Hepatocyte (in vitro differentiated cells): Measurements from ENCODE around the gene GATAD2A.
A peak's percentile ranks its signal among the peaks of the same experiment; 100 is the strongest.

ENCODE experiments used
- EZH2 ChIP-seq: fragments of 200-600 bp; sonication (generic); IDR thresholded peaks from 2 replicates; pipeline ENCODE4 v1.6.1; 2016; ENCODE audit warnings: antibody characterized with exemption, mild to moderate bottlenecking, borderline replicate concordance
- EZH2phosphoT487 ChIP-seq: fragments of 200-600 bp; sonication (generic); IDR thresholded peaks from one replicate; pipeline ENCODE4 v1.6.1; 2018; ENCODE audit warnings: antibody characterized with exemption, mild to moderate bottlenecking, low read depth, moderate library complexity; ENCODE audit not compliant: unreplicated experiment, severe bottlenecking
- TF ChIP-seq, protein P1 (sequence below): fragments of 200-600 bp; sonication (generic); IDR thresholded peaks from 2 replicates; pipeline ENCODE4 v1.5.1; 2016; ENCODE audit warnings: antibody characterized with exemption, mild to moderate bottlenecking; ENCODE audit not compliant: poor library complexity

DNA sequence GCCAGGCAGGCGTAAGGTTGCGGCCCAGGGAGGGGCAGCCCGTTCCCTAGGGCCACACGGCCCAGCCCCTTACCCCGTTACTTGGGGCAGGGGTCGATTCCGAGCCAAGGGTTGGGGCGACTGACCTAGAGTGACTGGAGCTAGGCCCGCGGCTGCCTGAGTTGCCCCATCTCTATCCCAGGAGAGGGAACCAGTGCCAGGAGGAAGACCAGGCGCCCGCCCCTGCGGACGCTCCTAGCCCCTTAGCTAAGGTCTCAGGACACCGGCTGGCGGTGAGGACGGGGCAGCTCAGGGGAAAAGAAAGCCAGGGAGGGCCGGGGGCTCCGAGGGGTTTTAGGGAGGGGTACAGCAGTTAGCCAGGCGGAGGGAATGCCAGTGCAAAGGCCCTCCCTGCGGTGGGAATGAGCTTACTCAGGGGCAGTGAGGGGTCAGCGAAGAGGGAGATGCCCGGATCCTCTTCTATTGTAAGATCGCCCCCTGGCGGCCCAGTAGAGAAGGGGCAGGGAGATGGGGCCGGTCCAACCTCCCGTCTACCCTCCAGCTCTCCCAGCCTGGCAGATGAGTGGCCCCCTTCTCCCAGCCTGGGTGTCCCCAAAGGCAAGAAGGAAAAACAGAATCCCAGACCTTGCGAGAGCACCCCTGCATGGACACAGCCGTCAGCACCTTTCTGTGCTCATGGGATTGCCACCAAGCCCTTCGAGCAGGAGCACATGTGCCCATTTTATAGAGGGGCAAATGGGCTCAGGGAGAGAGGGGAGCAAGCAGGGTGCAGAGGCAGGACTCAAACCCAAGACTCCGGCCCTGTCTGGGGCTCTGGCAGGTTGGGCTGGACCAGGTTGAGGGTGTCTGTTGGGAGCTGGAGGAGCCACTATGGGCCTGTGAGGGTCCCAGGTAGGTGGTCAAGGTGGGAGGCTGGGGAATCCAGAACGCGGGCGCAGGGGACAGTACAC is 148.9 kb downstream of the GATAD2A start:
- TF ChIP-seq, protein P1, sequence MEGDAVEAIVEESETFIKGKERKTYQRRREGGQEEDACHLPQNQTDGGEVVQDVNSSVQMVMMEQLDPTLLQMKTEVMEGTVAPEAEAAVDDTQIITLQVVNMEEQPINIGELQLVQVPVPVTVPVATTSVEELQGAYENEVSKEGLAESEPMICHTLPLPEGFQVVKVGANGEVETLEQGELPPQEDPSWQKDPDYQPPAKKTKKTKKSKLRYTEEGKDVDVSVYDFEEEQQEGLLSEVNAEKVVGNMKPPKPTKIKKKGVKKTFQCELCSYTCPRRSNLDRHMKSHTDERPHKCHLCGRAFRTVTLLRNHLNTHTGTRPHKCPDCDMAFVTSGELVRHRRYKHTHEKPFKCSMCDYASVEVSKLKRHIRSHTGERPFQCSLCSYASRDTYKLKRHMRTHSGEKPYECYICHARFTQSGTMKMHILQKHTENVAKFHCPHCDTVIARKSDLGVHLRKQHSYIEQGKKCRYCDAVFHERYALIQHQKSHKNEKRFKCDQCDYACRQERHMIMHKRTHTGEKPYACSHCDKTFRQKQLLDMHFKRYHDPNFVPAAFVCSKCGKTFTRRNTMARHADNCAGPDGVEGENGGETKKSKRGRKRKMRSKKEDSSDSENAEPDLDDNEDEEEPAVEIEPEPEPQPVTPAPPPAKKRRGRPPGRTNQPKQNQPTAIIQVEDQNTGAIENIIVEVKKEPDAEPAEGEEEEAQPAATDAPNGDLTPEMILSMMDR = peak; percentile 50
- TF ChIP-seq EZH2phosphoT487 (no peak), EZH2 (no peak)
